Measurements from ENCODE around the gene LIPC. TPM values are rescaled to one million over a fixed set of nuclear protein-coding genes. Genes with fewer than 3 reads are reported as not detected.

The LIPC gene
- total RNA-seq, 1 donor from 2014 or later: 3.6 TPM

DNA sequence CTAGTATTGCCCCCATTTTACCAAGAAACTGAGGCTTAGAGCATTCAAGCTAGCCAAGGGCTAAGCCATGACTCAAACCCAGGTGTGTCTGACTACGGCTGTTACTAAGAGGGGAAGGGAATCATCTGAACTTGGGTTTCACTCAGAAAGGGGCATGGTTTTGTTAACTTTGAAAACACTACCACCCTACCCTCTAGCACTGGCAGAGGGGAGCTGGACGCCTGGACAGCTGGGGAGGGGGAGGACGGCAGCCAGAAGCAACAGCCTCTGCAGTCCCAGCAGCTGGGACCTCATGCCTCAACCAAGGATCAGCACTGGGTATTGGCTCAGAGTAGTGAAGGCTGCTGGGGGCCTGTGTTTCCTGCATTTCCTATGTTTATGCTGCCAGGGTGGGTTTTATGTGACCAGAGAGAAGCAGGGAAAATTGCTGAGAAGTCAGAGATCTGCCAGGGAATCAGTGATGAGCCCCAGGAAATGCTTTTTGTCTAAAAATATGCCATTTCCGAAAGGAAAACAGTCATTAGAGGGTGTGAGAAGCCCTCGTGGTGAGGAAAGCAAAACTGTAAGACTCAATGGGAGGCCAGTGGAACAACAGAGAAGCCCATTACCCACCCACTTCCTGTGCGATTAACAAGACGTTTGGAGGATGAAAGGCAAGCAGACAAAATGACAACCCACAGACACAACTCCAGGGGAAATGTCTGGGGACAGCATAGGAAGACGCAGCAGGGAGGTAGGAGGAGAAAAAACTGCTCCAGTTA, 41.2 kb downstream of the LIPC start:
- intact Hi-C loops (cut with micrococcal nuclease): loop anchor here (1.0 to 2.0 kb wide), 2 partner anchors 11 to 42 kb away; no protein-coding TSS in a partner anchor

DNA sequence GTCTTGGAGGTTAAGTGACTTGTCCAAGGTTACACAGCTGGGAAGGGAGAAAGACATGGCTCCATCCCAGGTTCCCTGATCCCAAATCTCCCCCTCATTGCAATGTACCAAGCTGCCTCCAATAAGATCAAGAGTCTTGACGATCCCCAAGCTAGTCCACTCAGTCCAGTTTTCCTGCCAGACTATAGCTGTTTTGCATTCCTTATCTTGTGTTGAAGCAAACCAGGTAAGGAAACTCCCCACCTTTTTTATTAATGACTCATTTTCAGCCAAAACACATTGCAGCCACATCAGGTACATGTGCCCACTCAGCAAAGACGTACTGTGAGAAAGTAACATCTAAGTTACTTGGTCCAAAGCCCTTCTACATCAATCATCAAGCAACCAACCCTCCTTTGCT, 41.9 kb downstream of the LIPC start:
- intact Hi-C loops (cut with micrococcal nuclease): loop anchor here (1.0 to 2.0 kb wide), 2 partner anchors 11 to 41 kb away; no protein-coding TSS in a partner anchor

DNA sequence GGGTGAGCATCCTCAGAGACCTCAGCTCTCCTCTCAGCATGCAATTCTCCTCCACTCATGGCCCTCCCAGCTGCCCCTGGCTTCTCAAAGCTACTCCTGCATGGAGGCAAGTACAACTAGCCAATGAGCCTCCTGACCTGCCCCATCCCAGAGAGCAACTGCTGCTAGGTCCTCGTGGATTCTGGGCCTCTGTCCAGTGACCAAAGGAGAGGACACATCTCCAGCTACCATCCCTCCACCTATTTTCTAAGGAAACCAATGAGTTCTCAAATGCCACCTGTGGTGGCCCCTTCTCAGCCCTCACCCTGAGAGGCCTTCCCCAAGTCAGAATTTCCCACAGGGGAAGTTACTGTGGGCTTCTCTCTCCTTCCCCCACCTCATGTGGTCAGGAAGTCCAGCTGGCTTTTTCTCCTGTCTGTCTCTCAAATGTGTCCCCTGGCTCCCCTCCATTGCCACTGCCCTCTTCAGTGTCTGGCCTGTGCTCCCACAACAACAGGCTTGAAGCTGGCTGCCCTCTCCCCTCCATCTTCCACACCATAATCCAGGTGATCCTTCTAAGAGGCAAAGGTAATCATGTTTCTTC, 43.0 kb downstream of the LIPC start:
- intact Hi-C loops (cut with micrococcal nuclease): no loop called here

GRCh38 chr15:58475573-58476524, 44.1 kb downstream of the LIPC start:
- intact Hi-C loops (cut with micrococcal nuclease): no loop called here

GRCh38 chr15:58476525-58477162, 44.9 kb downstream of the LIPC start:
- intact Hi-C loops (cut with micrococcal nuclease): no loop called here

GRCh38 chr15:58477170-58477569, 45.4 kb downstream of the LIPC start:
- intact Hi-C loops (cut with micrococcal nuclease): no loop called here

DNA sequence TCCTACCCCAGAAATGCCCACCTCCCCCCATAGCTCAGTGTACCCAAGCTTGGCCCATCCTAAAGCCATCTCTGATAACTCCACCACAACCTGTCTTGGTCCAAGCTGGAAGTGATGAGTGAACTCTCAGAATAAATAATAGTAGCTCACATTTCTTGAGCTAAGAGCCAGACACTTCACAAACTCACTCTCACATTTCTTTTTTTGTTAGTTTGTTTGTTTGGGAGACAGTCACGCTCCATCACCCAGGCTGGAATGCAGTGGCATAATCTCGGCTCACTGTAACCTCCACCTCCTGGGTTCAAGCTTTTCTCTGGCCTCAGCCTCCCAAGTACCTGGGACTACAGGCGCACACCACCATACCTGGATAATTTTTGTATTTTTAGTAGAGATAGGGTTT, 46.2 kb downstream of the LIPC start:
- intact Hi-C loops (cut with micrococcal nuclease): no loop called here

- intact Hi-C loops (cut with micrococcal nuclease): no loop called here
These were observed 46.8 kb downstream of the LIPC start for GRCh38 chr15:58478579-58478978.

GRCh38 chr15:58479941-58480340, 48.1 kb downstream of the LIPC start:
- intact Hi-C loops (cut with micrococcal nuclease): no loop called here

DNA sequence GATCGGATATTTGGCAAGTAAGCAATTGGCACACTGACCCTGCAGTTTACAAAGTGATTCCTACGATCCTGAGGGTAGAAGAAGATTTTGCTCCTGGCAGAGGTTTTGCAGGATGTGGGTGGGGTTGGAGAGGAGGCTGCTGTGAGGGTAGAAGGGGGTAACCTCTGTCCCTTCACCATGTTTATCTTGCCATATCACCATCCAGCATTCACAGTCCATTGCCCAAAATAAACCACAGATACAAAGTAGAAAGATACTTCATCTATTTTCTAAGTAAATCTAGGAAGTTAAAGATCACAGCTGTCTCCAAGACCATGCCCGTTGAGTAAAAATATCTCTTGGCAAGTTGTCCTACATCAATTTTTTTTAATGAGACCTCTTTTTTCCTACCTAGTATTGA, 51.6 kb downstream of the LIPC start:
- intact Hi-C loops (cut with micrococcal nuclease): no loop called here

DNA sequence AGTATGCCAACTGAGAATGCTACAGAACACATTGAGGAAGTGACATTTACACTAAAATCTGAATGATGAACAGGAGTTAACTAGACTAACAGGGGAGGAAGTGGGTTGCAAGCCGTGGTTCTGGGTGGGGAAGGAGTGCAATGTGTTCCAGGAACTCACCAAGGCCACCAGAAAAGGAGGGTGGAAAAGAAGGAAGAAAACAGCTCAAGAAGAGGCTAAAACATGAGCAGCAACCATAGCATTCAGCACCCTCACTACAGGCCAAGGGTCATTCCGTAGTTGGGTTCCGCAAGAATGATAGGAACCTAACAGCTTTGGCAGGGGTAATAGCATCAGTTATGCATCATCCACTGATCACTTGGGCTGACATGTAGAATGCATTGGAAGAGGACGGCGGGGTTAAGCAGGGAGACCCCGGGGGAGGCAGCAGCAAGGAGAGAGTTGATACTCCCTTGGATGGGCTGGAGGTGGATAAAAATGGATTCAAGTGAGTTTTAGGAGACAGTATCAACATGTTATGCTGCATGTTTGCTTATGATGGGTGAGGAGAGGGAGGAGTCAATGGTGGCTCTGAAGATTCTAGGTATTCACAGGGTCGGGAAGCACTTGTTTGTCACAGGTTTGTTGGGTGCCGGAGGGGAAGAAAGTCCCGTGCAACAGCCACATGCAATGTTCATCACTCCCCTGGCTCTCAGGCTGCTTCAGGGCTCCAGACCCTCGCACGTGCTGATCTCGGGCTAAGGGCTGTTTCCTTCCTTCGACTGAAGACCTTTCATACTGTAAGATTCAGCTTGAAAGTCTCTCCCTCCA, 53.2 kb downstream of the LIPC start:
- intact Hi-C loops (cut with micrococcal nuclease): loop anchor here (1.0 kb wide), 1 partner anchor 12 kb away; no protein-coding TSS in a partner anchor

DNA sequence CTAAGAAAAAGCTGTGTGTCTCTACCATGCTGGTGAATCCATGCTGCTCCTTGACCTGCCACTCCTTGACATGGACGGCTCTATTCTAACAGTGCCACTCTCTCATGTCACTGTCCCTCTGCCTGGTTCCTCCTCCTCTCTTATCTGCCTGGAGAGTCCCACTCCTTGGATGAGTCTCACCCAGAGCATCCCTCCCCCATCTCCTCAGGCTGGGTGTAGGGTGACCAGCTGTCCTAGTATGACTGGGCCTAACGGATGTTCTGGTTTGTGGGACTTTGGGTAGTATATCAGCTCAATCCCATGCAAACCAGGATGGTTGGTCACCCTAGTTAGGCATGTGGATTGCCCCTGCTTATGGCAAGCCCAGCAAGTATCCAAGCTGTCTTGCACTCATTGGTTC, 54.3 kb downstream of the LIPC start:
- intact Hi-C loops (cut with micrococcal nuclease): no loop called here

DNA sequence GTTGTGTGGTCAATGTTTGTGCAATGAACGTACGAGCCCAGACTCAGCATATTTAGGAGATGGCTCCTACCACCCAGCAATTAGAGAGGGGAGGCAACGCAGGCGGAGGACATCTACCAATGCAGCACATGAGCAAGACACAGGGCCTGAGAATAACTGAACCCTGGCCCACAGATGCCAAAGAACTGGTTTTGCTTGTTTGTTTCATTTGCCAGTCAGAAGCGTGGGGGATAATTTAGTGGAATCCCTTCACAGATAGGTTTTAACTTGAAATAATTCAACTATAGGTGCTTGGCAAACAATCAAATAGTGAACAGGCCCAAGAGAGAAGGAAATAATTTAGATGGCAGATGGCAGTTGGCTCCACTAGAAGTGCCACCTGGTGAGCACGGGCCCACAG, 54.8 kb downstream of the LIPC start:
- intact Hi-C loops (cut with micrococcal nuclease): no loop called here

DNA sequence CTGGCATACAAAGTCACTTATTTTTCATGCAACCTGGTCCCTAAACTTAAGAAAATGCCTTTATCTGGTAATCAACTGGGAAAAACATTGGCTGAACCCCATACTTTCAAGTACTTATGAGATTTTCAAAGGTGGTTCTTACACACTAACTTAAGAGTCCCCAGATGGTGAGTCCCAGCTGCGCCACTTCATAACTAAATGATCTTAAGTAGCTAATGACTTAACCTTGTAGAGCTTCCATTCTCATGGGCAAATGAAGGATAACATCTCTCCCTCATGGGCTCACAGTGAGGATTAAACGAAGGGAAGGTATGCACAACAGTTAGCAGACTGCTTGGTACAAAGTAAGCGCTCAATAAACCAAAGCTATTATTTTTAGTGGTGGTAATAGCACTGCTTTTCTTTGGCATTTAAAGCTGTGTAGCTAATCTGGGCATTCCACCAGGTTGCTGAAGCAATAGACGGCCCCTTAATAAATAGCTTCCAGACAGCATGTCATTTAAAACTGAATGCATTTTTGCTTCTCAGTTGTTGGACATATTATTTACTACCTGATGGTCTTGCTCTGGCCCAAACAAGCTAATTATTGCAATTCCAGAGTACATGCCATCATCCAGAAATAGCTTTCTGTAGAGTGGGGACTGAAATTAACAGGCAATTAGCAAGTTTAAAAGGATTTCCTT, 55.4 kb downstream of the LIPC start:
- intact Hi-C loops (cut with micrococcal nuclease): no loop called here

DNA sequence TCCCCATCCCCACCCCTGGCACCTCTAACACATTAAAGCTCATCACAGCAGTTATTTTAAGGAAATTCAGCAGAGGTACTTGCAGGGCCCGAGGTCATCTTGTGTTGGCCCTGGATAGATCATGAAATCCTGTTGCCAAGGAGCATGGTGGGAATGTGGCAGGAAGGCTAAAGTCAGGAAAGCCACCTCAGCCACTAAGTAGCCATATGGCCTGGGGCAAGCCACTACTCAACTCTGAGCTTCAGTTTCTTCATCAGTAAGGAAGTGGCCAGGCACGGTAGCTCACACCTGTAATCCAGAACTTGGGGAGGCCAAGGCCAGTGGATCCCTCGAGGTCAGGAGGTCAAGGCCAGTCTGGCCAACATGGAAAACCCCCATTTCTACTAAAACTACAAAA, 55.9 kb downstream of the LIPC start:
- intact Hi-C loops (cut with micrococcal nuclease): no loop called here

DNA sequence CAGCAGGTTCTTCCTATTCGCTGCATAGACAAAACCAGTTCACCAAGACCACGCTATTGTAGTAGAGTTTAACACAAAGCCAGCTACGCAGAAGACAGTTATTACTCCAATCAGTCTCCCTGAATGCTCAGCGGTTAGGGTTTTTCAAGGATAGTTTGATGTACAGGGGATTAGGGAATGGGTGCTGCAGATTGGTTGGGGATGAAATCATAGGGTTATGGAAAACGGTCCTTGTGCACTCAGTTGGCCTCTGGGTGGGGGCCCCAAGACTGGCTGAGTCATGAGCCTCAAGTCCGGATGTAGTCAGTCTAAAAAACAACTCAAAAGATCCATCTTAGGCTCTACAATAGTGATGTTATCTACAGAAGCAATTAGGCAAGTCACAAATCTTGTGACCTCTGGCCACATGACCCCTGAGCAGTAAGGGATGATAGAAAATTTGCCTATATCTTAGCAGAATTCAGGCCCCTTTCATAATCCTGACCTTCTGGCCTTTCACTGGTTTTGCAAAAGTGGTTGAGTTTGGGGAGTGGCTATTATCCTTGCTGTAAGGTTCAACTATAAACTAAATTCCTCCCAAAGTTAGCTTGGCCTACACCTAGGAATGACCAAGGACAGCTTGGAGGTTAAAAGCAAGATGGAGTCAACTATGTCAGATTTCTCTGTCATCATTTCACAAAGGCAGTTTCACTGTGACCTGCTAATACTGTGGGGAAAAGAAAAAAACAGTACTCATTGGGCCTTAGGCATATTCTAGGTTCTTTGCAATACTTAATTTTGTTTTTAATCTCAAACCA, 57.7 kb downstream of the LIPC start:
- intact Hi-C loops (cut with micrococcal nuclease): no loop called here

DNA sequence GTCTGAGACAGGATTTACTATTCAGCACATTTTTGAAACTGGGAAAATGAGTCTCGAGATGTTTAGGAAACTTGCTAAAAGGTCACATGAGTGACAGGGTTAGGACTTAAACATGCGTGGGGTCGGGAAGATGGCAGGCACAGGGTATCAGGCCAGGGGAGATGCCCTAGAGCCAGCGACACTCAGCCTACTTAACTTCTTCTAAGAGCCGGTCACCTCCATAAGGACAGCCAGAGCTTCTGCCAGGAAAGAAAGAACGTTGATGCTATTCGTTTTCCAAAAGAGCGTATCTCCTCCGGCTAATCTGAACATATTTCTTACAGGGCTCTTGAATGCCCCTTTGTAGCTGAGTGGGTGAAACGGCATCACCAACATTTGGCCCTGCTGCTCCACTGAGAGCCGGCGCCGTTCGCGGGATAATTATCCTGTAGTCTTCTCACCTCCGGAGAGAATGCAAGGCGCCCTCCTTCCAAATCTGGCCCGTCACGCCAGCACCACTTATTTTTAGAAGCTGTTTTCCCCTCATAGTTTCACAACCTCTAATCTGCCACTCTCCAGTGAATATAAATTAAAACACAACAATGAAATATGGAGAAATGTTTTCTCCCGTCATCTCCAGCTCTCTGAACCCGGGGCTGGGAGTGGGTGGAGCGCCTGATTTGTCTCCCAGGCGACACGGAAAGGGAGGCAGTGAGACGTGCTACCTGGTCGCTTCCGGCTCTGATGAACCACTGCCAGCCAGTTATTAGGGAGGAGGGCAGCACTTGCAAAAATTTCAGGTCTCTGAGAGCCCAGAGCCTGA, 58.5 kb downstream of the LIPC start:
- intact Hi-C loops (cut with micrococcal nuclease): no loop called here

DNA sequence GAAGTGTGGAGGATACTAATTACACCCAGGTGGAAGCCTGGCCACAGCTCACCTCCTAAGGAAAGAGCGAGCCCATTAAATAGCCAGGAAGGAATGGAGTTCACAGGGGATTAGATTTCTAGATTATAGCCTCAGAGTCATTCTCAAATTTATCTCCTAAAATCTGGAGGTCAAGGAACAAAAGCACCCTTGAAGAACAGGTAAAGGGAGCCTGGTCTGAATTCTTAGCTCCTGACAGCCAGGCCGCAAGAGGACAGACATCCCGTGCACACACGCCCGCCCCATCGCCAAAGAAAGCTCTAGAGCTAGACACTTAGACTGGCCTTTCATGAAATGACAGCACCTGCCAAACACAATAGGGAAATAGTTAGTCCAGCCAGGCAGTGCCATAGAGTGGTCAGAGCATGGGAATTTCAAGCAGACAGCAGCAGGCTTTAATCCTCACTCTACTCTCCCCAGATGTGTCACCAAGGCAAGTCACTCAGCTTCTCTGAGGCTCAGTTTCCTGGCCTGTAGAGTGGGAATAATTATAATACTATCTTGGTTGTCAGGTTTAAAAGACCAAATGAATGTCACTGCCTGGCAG, 59.2 kb downstream of the LIPC start:
- intact Hi-C loops (cut with micrococcal nuclease): no loop called here

Data from T-helper 2 cell treated with Interferon-gamma antibody and Interleukin-4, amounts not matched to agents 100 ng/mL and 5 ng/mL, for 36 hours (primary cell).